ENCODE data around the gene ZBTB4.
"Not testable (repeated sequence)": the region's sequence is repeated elsewhere in the genome, so short reads cannot be mapped to it uniquely, and the experiment has no call there.

The ZBTB4 gene

DNA sequence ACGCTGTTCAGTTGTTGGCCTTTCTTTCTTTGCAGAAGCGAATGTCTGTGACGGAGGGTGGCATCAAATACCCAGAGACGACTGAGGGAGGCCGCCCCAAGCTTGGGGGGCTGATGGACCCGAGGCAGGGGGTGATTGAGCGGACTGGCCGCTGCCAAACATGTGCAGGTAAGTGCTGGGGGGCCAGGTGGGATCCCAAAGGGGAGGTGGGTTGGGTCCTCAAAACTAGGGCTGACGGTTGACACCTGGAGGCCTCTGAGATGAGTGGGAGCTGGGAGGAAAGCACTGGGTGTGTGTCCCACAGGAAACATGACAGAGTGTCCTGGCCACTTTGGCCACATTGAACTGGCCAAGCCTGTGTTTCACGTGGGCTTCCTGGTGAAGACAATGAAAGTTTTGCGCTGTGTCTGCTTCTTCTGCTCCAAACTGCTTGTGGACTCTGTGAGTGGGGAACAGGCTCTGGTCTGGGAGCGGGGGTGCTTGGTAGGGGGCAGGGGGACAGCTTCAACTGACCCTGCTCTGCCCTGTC, 16.5 kb upstream of the ZBTB4 start:
- DNase-seq (ENCODE audit: low spot score): no peak

DNA sequence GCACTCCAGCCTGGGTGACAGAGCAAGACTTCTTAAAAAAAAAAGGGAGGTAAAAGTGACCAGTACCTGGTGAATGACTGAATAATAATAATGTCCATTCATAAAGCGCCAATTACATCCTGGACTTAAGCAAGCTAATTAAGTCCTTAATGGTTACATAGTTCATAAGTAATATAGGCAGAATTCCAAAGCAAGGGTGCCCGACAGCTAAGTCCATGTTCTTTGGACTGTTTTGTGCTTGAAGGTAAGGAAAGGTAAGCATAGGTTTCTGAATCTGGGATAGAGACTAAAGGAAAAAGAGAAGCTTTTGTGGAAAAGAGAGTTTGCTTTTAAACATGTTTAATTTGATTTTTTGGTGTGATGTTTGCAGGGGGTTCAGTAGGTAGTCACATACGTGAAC, 14.5 kb upstream of the ZBTB4 start:
- no peak for DNase-seq (ENCODE audit: low spot score)

DNA sequence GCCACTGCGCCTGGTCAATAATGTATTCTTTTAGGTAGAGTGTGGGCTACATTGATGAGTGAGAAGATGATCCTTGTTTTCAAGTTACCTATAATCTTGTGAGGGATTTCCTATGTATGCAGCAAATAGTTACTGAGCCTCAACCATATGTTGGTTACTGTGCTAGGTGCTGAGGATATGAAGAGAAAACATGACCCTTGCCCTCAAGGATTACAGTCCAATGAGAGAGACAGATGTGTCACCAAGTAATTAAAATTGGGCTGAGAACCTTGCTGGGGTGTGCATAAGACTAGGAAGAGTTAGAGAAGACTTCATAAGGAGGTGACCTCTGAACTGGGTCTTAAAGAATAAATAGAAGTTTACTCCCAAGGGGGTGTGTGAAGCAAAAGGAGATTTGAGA, 12.2 kb upstream of the ZBTB4 start:
- no peak for DNase-seq (ENCODE audit: low spot score)

DNA sequence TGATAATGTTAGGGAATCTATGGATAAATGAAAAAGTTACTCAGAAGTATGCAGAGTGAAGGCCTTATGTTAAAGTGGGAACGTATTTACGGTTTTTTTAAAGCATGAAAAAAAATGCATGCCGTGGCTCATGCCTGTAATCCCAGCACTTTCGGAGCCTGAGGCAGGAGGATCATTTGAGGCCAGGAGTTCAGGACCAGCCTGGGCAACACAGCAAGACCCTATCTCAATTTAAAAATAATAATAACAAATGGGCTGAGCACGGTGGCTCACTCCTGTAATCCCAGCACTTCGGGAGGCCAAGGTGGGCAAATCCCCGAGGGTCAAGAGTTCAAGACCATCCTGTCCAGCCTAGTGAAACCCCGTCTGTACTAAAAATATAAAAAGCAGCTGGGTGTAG, 10.7 kb upstream of the ZBTB4 start:
- DNase-seq (ENCODE audit: low spot score): no peak

DNA sequence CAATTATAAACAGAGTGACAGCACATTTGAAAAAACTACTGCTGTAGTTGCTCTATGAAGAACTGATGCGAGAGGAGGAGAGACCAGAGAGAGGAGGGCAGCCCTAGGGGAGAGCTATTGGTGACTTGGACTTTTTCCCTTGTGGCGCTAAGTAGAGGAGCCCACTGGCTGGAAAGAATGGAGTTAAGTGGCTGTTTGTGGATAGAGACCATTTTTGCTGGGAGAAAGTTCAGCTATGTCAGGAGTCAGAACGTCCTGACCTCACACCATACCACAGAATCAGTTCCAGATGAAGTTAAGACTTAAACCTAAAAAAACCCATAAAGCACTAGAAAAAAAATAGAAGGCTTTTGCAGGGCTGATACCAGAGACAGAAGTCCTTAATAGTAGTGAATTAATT, 6.8 kb upstream of the ZBTB4 start:
- no peak for DNase-seq (ENCODE audit: low spot score)

DNA sequence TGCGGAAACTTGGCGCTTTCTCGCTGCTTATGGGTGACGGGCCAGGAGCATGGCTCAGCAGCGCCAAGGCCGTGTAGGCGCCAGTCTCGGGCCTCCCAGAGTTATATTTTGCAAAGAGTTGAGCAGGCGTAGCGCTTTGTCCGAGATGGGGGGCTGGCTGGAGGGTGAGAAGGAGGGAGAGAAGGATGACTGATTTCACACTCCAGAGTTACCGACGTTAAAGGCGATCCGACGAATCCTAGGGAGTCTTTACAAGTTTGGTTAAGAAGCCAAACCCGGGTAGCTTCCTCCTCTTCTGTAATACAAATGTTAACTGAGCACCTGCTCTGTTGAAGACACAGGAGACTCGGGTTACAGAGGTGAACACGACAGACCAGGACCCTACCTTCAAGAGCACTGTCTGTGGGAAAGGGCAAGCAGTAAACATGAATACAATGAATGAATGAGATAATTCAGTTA, 5.5 kb upstream of the ZBTB4 start:
- no peak for DNase-seq (ENCODE audit: low spot score)

DNA sequence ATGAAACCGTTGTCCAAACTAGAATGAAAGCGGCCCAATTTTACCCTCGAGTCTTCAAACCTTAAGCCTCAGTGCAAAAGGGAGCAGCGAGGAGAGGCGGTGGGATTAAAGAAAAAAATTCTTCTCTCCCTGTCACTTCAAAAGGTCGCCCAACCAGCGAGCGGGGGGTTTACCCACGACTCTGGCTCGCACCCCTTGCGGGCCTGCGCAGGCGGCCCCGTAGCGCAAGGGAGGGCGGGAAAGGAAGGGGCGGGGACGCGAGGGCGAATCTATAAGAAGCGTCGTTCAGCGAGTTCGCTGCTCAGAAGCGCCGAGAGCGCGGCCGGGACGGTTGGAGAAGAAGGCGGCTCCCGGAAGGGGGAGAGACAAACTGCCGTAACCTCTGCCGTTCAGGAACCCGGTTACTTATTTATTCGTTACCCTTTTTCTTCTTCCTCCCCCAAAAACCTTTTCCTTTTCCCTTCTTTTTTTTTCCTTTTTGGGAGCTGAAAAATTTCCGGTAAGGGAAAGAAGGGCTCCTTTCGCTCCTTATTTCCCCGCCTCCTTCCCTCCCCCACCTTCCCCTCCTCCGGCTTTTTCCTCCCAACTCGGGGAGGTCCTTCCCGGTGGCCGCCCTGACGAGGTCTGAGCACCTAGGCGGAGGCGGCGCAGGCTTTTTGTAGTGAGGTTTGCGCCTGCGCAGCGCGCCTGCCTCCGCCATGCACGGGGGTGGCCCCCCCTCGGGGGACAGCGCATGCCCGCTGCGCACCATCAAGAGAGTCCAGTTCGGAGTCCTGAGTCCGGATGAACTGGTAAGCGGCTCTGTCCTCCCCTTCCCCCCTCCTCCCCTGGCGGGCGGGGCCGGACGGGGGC, 4.9 kb upstream of the ZBTB4 start, which contains the start of gene POLR2A:
POLR2A (plus strand) TSS at position 300 of the 852 bp plus-strand sequence.
- peak; percentile 100 for DNase-seq (ENCODE audit: low spot score)

DNA sequence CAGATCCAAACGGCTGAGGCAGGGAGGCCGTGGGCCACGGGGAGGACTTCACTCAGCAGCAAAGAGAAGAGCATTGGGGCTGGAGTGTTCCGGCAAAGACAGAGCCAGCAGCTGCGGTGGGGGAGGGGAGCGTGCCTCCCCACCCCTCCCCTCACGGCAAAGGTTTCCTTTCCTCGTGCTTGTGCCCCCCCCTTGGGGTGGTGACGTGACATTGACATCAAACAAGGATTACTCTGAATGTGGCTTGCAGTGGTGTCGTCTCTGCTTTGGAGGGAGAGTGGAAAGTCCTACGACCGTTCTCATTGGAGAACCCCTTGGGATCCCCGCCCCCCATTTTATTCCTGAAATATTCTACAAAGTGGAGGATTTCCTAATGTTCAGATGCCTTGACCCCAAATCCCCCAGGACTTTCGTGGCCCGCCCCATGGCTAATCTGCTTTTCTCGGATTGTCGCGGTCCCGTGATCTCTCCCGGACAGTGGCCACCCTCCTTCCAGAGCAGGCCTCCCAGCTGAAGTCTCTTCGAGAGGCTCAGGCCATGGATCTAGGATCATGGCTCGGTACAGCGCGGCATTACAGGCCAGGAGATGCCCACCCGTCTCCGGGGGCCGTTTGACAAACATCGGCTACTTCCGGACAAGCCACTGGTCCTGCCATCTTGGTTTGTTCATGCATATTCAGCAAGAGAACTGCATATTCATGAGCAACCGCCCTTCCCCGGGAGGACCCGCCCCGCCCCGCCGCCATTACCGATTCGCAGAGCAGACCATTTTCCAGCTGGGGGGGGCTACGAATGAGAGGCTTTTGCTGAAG, 4.0 kb upstream of the ZBTB4 start:
- DNase-seq (ENCODE audit: low spot score): peak; percentile 96

DNA sequence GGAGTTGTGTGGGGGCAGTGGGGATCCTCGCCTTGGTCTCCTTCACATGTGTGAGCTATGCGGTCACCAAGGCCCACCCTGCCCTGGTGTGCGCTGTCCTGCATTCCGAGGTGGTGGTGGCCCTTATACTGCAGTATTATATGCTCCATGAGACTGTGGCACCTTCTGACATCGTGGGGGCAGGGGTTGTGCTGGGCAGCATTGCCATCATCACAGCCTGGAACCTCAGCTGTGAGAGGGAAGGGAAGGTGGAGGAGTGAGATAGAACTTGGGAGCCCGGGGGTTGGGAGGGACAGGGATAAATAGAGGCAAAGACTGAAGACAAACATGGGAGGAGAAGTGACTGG, 3.3 kb upstream of the ZBTB4 start:
- not testable (repeated sequence) for DNase-seq (ENCODE audit: low spot score)

DNA sequence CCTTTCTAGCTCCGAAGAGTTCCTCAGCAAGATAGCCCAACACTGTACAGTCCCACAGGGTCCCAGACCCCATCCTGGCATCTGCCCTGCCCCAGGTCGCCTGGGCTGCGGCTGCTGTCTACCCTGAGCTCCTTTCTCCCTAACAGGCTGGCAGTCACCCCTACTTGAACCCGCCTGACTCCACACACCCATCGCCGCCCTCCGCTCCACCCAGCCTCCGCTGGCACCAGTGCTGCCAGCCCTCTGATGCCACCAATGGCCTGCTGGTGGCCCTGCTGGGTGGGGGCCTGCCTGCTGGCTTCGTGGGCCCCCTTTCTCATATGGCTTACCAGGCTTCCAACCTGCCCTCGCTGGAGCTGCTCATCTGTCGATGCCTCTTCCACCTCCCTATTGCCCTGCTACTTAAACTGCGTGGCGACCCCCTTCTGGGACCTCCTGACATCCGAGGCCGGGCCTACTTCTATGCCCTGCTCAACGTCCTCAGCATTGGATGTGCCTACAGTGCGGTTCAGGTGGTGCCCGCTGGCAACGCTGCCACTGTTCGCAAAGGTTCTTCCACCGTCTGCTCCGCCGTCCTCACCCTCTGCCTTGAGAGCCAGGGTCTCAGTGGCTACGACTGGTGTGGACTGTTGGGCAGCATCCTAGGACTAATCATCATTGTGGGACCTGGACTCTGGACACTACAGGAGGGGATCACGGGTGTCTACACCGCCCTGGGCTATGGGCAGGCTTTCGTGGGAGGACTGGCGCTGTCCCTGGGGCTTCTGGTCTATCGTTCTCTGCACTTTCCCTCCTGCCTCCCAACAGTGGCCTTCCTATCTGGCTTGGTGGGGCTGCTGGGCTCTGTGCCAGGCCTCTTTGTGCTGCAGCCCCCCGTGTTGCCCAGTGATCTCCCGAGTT, 2.7 kb upstream of the ZBTB4 start:
- DNase-seq (ENCODE audit: low spot score): not testable (repeated sequence)

DNA sequence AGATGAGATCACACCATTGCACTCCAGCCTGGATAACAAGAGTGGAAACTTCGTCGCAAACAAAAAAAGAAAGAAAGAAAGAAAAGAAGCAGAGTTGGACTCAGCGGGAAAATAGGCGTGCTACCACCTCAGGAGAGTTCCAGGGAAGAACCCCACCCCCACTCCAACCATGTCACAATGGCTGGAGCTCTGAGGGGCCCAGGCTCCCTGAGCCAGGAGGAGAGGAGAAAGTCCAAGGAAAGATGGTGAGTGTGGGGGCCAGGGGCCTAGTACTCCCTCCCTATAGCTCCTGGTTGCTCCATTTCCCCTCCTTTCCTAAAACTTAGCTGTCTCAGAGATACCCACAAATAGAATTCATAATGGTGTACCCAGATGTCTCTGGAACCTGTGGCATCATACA, 1.8 kb upstream of the ZBTB4 start, which contains the start of gene SLC35G6:
SLC35G6 (plus strand) TSS at position 172 of the 400 bp plus-strand sequence; CDS start at position 243, 71 bp downstream.
- DNase-seq (ENCODE audit: low spot score): not testable (repeated sequence)

DNA sequence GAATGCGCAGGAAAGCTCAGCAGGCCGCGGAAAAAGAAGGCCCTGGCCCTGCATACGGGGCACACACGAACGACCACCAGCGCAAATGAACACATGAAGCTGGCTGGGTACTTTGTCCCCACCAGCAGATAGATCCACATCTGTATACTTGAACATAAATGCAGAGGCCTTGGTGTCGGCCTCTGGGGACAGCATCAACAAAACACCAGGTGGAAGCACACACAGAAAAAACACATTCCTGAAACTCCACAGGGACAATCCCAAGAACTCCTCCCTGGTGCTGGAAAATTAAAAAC, 606 bp upstream of the ZBTB4 start:
- no peak for DNase-seq (ENCODE audit: low spot score)

DNA sequence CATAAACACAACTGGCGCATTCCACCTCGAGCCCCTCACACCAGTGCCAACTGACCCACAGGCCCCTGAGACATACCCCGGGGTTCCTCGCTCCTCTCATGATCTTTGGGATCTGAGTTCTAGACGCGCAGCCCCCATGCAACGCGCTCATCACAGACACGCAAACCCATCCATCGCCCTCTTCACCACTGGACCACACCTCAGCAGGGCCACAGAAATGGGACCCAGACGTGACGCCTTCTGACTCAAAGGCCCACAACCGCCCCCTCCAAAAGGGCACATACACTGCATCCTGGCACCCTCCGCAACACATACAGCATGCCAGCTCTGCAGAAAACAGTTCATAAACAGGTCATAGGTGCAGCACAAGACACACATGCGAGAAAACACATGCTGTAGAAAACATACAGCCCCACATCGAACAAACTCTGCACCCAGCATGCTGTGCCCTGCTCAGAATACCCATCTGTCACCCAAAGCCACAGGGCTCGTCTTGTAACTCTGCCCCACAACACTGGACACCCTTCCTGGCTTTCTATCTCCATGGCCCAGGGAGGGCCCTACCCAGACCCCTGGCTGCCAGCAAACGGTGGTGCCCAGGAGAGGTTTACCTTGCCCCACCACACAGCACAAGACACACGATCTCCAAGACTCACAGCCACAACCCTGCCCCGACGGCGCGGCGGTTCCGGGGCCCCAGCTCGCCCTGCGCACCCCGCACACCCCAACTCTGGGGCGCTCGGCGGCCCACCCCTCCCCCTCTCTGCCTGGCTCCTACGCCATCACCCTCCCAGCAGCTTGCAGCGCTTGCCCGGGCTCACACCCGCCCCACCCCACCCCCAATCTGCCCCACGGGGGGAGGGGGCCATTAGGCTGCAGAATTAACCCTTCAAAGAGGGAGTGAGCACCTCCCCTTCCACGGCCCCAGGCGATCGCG, 887 bp downstream of the ZBTB4 start:
- no peak for DNase-seq (ENCODE audit: low spot score)

DNA sequence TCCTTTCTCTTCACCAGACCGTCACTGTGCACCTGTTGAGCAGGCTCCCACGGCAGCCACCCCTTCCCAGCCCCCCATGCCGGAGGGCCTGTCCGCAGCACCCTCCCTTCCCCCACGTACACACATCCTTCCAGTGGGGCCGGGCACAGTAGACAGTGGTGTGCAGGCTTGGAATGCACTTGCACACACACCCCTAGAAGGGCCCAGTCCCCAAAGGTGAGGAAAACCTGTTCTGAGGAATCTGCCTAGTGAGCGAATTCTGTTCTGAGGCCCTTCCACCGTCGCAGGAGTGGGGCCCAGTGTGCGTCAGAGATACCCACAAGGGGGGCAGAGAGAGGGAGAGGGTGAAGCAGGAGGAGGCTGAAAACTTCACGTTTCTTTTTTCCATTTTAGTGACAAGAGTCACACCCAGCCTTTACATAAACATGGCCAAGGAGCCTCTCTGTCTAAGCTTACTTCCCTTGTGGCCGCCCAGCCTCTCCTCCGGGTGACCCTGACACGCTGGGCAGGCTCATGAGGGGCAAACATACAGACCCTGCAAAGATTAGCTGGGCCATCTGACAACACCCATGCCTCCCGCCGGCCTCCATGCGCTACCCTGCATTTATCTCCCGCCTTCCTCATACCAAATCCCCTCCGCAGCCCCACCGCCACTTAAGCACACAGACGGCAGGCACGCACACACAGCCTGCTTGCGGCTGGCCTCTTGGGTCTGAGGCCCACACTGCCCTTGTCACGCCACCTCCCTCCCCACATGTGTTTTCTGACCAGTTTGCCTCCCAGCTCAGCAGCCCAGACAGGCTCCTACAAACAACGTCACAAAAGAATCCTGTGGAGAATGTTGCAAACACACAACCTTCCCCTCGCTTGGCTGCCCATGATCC, 1.8 kb downstream of the ZBTB4 start:
- DNase-seq (ENCODE audit: low spot score): no peak

DNA sequence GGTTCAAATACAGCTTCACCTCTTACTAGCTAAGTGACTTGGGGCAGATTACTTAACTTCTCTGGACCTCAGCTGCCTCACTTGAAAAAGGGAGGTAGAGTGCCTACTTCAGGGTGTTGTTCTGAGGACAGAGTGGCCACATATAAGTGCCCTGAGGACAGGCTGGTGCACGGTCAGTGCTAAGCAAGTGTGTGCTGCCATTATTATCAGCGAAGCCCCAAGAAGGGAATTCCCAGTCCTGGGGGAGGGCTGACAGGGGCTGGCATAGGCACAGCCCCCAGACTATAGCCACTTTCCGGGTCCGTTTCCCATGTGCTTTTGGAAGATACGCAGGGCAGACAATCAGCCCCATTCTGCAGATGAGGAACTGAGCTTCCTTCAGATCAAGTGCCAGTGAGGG, 2.5 kb downstream of the ZBTB4 start:
- no peak for DNase-seq (ENCODE audit: low spot score)

DNA sequence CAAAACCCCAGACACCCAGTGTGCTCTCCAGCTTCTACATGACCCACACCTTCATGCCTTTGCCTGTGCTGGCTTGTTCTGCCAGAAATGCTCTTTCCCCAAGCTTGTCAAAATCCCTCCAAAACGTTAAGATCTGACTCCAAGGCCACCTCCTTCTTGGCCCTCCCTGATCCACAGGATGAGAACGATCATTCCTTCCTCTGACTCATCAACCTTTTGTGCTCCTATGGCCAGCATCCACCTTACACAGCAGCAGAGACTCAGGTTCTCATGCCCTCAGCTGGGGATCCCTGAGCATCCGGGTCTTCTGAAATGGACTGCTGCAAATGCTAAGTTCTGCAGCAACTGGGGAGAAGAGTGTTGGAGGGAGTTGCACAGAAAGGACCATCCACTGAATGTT, 2.9 kb downstream of the ZBTB4 start:
- no peak for DNase-seq (ENCODE audit: low spot score)

DNA sequence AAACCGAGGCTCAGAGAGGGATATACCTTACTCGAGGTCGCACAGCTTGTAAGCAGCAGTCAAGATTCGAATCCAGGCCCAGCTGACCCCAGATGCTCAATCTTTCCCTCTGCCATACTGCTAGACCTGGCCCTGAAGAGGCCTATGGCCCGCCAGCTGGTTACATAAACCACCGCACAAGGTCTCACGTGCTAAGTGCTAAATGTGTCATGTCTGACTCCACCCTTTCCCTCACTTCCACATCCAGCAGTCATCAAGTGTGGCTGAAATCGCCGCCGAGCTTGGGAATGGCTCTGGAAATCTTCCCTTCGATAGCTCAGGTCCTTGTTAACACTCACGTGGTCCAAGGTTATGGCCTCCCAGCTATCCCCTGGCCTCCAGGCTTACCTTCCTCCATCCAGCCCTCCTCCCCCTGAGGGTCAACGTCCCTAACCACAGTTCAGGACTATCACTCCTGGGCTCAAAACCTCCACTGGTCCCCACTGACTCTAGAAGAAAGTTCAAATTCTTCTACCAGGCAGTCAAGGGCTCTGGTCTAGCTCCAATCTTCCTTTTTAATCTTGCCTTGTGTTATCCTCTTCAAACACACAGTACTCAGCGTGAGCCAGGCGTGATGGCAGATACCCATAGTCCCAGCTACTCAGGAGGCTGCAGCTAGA, 3.5 kb downstream of the ZBTB4 start:
- DNase-seq (ENCODE audit: low spot score): no peak

DNA sequence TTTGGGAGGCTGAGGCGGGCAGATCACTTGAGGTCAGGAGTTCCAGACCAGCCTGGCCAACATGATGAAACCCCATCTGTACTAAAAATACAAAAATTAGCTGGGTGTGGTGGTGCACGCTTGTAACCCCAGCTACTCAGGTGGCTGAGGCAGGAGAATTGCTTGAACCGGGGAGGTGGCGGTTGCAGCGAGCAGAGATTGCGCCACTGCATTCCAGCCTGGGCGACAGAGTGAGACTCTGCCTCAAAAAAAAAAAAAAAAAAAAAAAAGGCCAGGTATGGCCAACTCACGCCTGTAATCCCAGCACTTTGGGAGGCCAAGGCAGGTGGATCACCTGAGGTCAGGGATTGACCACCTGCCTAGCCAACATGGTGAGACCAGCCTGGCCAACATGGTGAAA, 4.7 kb downstream of the ZBTB4 start:
- DNase-seq (ENCODE audit: low spot score): not testable (repeated sequence)

DNA sequence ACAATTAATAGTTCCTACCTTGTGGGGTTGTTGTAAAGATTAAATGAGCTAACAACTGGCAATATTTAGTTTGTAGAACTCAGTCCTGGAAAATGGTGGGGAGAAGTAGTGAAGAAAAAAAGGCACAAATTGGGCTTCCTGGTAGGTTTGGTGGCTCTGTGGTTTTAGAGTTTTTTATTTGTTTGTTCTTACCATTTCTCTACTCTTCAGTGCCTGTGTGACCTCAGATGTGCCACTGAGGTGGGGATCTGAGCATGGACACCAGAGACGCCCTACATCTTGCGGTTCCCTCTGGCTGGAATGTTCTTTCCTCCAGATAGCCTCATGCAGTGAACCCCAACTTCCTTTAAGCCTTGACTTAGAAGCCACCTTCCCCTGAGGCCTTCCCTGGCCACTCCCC, 7.7 kb downstream of the ZBTB4 start:
- no peak for DNase-seq (ENCODE audit: low spot score)

Data from COLO829 (cell line).